HFF-Myc (cell line): Measurements from ENCODE around the gene FXN.
"Not testable (repeated sequence)": the region's sequence is repeated elsewhere in the genome, so short reads cannot be mapped to it uniquely, and the experiment has no call there.

ENCODE experiments used
- DNase-seq: peaks from one replicate; pipeline ENCODE4 v3.0.0-alpha.2; 2011; ENCODE audit warnings: low read depth; ENCODE audit errors: extremely low read depth
- H3K4me3 ChIP-seq: replicated peaks from 2 replicates; pipeline ENCODE4 v1.5.1; 2011; ENCODE audit warnings: low read depth, mild to moderate bottlenecking, control low read depth, low read length
- CTCF ChIP-seq: IDR thresholded peaks from 2 replicates; pipeline ENCODE4 v1.5.1; 2012; ENCODE audit warnings: mild to moderate bottlenecking, low read depth, low read length, control low read depth; ENCODE audit errors: missing control alignments

FXN gene

GRCh38 chr9:69109152-69109551, 73.6 kb downstream of the FXN start:
- H3K4me3 ChIP-seq, result no peak overlapping the region
- no peak for DNase-seq
- no peak for TF ChIP-seq CTCF

- not testable (repeated sequence) for H3K4me3 ChIP-seq, DNase-seq
Measured at GRCh38 chr9:69112646-69113045, 77.1 kb downstream of the FXN start.

- no peak for DNase-seq
- TF ChIP-seq CTCF, result no peak
- H3K4me3 ChIP-seq, result no peak overlapping the region
Measured at GRCh38 chr9:69115621-69116020, 80.1 kb downstream of the FXN start.

- no peak for DNase-seq
- H3K4me3 ChIP-seq, result no peak overlapping the region
- TF ChIP-seq CTCF, result no peak
Measured at GRCh38 chr9:69118656-69119055, 83.1 kb downstream of the FXN start.

- no peak for DNase-seq
- H3K4me3 ChIP-seq, result peak overlapping the region; percentile 52
- TF ChIP-seq CTCF, result no peak
Measured at GRCh38 chr9:69120380-69121154, 85.0 kb downstream of the FXN start.

- no peak for DNase-seq
- H3K4me3 ChIP-seq, result peak overlapping the region; percentile 52
- TF ChIP-seq CTCF, result no peak
Measured at GRCh38 chr9:69121155-69122081, 85.9 kb downstream of the FXN start.

GRCh38 chr9:69122082-69122548, 86.6 kb downstream of the FXN start:
- TF ChIP-seq CTCF, result no peak
- H3K4me3 ChIP-seq, result peak overlapping the region; percentile 52
- DNase-seq, result no peak
